ENCODE data around the gene IGSF8. TPM values are rescaled to one million over a fixed set of nuclear protein-coding genes. Genes with fewer than 3 reads are reported as not detected.

The IGSF8 gene
- total RNA-seq, 4 donors from 2014 or later: 5.4 to 41.4 (median 26.9) TPM

- H3K4me1 ChIP-seq: peaks cover 7 to 10% of the 10 kb centered on the region in 2 donors
- H3K27me3 ChIP-seq: no peaks in the 10 kb centered on the region
- no peaks in the 10 kb centered on the region for H3K9me3 ChIP-seq
- no peak overlapping the region for H3K27ac ChIP-seq
- DNase-seq: no peak
- TF ChIP-seq CTCF (IDR thresholded peaks at IDR 0.05): no peak
- TF ChIP-seq POLR2A (IDR thresholded peaks at IDR 0.05): no peak
- H3K4me3 ChIP-seq: no peak overlapping the region
- intact Hi-C loops (cut with DNase I; ENCODE audit: low total_unique reads): loop anchor here (10.0 kb wide), 1 partner anchor 98 kb away; the partner anchor contains the start of gene CASQ1
- no peaks in the 10 kb centered on the region for H3K36me3 ChIP-seq
Measured at GRCh38 chr1:160096274-160097116, 1.9 kb downstream of the IGSF8 start.

- H3K27me3 ChIP-seq: no peaks in the 10 kb centered on the region
- DNase-seq: no peak
- H3K36me3 ChIP-seq: no peaks in the 10 kb centered on the region
- no peaks in the 10 kb centered on the region for H3K9me3 ChIP-seq
- intact Hi-C loops (cut with DNase I; ENCODE audit: low total_unique reads): loop anchor here (10.0 kb wide), 1 partner anchor 99 kb away; the partner anchor contains the start of gene CASQ1
- no peak overlapping the region for H3K4me3 ChIP-seq
- TF ChIP-seq POLR2A (IDR thresholded peaks at IDR 0.05) (no peak), CTCF (IDR thresholded peaks at IDR 0.05) (no peak)
- no peak overlapping the region for H3K27ac ChIP-seq
- peaks cover 4 to 10% of the 10 kb centered on the region in 2 donors for H3K4me1 ChIP-seq
Measured at GRCh38 chr1:160095382-160096105, 2.9 kb downstream of the IGSF8 start.

GRCh38 chr1:160094806-160095205 is 3.6 kb downstream of the IGSF8 start:
- no peak overlapping the region for H3K27ac ChIP-seq

GRCh38 chr1:160094291-160094625 is 4.2 kb downstream of the IGSF8 start:
- H3K4me1 ChIP-seq: peaks cover 2 to 10% of the 10 kb centered on the region in 2 donors
- H3K36me3 ChIP-seq: no peaks in the 10 kb centered on the region
- no peaks in the 10 kb centered on the region for H3K27me3 ChIP-seq
- DNase-seq: no peak
- no peak for TF ChIP-seq CTCF (IDR thresholded peaks at IDR 0.05)
- no peak for TF ChIP-seq POLR2A (IDR thresholded peaks at IDR 0.05)
- H3K4me3 ChIP-seq: no peak overlapping the region
- H3K9me3 ChIP-seq: no peaks in the 10 kb centered on the region
- H3K27ac ChIP-seq: no peak overlapping the region
- intact Hi-C loops (cut with DNase I; ENCODE audit: low total_unique reads): loop anchor here (10.0 kb wide), 1 partner anchor 101 kb away; the partner anchor contains the start of gene CASQ1

More at GRCh38 chr1:160094806-160095205, 3.6 kb downstream of the IGSF8 start:
- TF ChIP-seq POLR2A (IDR thresholded peaks at IDR 0.05) (no peak), CTCF (IDR thresholded peaks at IDR 0.05) (no peak)
- peaks cover 4 to 10% of the 10 kb centered on the region in 2 donors for H3K4me1 ChIP-seq
- intact Hi-C loops (cut with DNase I; ENCODE audit: low total_unique reads): loop anchor here (10.0 kb wide), 1 partner anchor 100 kb away; the partner anchor contains the start of gene CASQ1
- no peak for DNase-seq
- H3K36me3 ChIP-seq: no peaks in the 10 kb centered on the region
- no peaks in the 10 kb centered on the region for H3K9me3 ChIP-seq
- no peaks in the 10 kb centered on the region for H3K27me3 ChIP-seq
- H3K4me3 ChIP-seq: no peak overlapping the region
